D721Med (cell line): ENCODE data around the gene CASKIN2.

ENCODE experiments used
- DNase-seq: peaks from one replicate; pipeline ENCODE4 v3.0.0; 2011; ENCODE audit warnings: low spot score; ENCODE audit not compliant: insufficient read length
- FAIRE-seq: peaks from 2 replicates; lab custom pipeline; 2011; peaks lifted over from hg19 to GRCh38; lab: Jason Lieb, UNC
- TF ChIP-seq, protein P1 (sequence below): IDR thresholded peaks from 2 replicates; pipeline ENCODE4 v1.5.1; 2012; ENCODE audit warnings: mild to moderate bottlenecking, control low read depth; ENCODE audit not compliant: insufficient read depth; ENCODE audit errors: missing control alignments

CASKIN2 gene

DNA sequence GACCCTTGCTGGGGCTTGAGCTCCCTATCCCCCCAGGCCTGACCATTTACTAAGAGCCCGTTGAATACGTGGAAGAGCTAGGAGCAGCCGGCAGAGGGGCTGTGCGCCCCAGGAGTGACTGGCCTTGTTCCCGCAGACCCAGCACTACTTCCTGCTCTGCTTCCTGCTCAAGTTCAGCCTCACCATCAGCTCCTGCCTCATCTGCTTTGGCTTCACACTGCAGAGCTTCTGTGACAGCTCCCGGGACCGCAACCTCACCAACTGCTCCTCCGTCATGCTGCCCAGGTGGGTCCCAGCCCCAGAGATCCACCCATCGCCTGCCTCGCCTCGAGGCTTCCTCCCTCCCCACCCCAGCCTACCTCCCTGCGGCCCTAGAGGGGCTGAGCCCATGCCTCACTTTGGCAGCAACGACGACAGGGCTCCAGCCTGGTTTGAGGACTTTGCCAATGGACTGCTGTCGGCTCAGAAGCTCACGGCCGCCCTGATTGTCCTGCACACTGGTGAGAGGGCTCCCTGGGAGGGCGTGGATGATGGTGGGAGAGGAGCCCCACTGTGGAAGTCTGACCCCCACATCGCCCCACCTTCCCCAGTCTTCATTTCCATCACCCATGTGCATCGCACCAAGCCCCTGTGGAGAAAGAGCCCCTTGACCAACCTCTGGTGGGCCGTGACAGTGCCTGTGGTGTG is 17.2 kb downstream of the CASKIN2 start:
- TF ChIP-seq, protein P1, sequence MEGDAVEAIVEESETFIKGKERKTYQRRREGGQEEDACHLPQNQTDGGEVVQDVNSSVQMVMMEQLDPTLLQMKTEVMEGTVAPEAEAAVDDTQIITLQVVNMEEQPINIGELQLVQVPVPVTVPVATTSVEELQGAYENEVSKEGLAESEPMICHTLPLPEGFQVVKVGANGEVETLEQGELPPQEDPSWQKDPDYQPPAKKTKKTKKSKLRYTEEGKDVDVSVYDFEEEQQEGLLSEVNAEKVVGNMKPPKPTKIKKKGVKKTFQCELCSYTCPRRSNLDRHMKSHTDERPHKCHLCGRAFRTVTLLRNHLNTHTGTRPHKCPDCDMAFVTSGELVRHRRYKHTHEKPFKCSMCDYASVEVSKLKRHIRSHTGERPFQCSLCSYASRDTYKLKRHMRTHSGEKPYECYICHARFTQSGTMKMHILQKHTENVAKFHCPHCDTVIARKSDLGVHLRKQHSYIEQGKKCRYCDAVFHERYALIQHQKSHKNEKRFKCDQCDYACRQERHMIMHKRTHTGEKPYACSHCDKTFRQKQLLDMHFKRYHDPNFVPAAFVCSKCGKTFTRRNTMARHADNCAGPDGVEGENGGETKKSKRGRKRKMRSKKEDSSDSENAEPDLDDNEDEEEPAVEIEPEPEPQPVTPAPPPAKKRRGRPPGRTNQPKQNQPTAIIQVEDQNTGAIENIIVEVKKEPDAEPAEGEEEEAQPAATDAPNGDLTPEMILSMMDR: no peak
- no peak for FAIRE-seq
- DNase-seq: no peak

DNA sequence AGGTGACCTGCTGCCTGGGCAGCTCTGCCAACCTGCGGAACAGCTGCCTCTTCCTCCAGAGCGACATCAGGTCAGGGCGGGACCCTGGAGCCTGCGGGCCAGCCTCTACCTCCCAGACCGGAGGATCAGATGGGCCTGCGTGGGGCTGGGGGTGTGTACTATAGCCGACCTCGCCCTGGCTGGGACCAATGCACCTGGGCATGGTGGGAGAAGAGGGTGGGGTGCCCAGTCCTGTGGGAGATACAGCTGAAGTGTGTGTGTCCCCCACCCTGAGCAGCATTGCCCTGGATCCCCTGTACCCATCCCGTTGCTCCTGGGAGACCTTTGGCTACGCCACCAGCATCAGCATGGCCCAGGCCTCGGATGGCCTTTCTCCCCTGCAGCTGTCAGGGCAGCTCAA is 19.3 kb downstream of the CASKIN2 start:
- FAIRE-seq (no peak), DNase-seq (no peak)
- TF ChIP-seq, protein P1: no peak

DNA sequence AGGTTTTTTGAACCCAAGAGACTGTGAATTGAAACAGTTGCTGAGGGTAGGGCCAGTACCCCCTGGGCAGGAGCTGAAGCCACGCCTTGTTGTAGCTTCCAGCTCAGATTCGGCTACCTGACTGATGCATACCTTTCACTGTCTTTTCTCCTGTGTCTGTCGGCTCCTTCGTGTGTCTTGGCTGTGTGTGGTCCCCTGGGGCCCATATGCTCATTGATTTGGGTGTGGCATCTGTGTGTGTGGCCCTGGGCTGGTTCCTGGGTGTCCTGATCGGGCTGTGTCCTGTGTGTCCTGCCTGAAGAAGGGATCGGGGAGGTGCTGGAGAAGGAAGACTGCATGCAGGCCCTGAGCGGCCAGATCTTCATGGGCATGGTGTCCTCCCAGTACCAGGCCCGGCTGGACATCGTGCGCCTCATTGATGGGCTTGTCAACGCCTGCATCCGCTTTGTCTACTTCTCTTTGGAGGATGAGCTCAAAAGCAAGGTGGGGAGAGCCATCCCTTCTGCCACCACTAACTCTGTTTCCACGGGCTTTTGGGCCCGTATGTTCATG is 20.9 kb downstream of the CASKIN2 start:
- no peak for FAIRE-seq
- no peak for DNase-seq
- TF ChIP-seq, protein P1: no peak

DNA sequence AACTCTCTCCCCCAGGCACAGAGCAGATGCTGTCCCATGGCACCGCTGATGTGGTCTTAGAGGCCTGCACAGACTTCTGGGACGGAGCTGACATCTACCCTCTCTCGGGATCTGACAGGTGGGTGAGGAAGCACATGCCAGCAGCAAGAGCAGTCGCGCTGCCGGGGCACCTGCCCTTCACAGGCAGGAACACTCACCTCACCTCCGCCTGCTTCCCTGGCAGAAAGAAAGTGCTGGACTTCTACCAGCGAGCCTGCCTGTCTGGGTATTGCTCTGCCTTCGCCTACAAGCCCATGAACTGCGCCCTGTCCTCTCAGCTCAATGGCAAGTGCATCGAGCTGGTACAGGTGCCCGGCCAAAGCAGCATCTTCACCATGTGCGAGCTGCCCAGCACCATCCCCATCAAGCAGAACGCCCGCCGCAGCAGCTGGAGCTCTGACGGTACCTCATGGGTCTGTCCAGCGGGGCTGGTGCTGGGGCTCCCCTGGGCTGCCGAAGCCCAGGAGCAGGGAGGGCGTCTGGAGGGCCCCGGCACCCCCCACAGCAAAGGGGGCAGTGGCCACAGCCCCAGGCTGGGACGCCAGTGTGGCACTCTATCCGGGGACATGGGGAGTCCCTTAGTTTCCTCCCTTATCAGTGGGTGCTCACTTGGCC is 21.7 kb downstream of the CASKIN2 start:
- TF ChIP-seq, protein P1: no peak
- no peak for DNase-seq
- FAIRE-seq: no peak

DNA sequence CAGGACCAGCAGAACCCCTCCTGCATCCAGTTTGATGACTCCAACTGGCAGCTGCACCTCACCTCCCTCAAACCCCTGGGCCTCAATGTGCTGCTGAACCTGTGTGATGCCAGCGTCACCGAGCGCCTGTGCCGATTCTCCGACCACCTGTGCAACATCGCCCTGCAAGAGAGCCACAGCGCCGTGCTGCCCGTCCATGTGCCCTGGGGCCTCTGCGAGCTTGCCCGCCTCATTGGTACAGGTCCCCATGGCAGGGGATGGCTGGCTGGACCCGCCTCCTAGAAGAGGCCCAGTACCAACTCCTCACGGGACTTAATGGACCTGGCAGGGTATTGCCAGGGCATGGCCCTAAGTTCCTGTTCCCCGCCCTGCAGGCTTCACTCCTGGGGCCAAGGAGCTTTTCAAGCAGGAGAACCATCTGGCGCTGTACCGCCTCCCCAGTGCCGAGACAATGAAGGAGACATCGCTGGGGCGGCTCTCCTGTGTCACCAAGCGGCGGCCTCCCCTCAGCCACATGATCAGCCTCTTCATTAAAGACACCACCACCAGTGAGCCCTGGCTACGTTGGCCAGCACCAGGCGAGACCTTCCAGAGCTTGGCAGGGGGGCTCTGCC is 22.7 kb downstream of the CASKIN2 start:
- FAIRE-seq: no peak

DNA sequence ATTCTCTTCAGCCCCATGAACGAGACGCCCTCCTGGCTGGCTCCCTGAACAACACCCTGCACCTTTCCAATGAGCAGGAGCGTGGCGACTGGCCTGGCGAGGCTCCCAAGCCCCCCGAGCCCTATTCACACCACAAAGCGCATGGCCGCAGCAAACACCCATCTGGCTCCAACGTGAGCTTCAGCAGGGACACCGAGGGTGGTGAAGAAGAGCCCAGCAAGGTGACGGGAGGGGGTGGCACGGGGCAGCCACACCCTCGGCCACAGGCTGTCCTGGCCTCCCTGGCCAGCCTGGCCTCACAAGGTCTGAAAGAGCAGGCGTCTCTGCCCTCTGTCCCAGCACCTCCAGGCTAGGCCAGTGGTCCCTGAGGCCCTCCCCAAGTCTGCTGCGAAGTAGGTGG is 23.7 kb downstream of the CASKIN2 start:
- TF ChIP-seq, protein P1: no peak
- no peak for DNase-seq
- FAIRE-seq: no peak

More for the DNA sequence above, 22.7 kb downstream of the CASKIN2 start:
- TF ChIP-seq, protein P1: no peak
- DNase-seq: no peak
